ENCODE measurements around the gene PDXP. TPM values are rescaled to one million over a fixed set of nuclear protein-coding genes. Genes with fewer than 3 reads are reported as not detected.

Gene PDXP
- total RNA-seq, 4 donors from 2014 or later: 3.8 to 5.4 (median 4.3) TPM

- no peak for ATAC-seq (ENCODE audit: low FRiP score)
- TF ChIP-seq, protein P1, sequence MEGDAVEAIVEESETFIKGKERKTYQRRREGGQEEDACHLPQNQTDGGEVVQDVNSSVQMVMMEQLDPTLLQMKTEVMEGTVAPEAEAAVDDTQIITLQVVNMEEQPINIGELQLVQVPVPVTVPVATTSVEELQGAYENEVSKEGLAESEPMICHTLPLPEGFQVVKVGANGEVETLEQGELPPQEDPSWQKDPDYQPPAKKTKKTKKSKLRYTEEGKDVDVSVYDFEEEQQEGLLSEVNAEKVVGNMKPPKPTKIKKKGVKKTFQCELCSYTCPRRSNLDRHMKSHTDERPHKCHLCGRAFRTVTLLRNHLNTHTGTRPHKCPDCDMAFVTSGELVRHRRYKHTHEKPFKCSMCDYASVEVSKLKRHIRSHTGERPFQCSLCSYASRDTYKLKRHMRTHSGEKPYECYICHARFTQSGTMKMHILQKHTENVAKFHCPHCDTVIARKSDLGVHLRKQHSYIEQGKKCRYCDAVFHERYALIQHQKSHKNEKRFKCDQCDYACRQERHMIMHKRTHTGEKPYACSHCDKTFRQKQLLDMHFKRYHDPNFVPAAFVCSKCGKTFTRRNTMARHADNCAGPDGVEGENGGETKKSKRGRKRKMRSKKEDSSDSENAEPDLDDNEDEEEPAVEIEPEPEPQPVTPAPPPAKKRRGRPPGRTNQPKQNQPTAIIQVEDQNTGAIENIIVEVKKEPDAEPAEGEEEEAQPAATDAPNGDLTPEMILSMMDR (IDR thresholded peaks at IDR 0.05): no peak
- DNase-seq (ENCODE audit: low spot score): no peak
Observed at GRCh38 chr22:37659897-37660708, 1.6 kb downstream of the PDXP start.

DNA sequence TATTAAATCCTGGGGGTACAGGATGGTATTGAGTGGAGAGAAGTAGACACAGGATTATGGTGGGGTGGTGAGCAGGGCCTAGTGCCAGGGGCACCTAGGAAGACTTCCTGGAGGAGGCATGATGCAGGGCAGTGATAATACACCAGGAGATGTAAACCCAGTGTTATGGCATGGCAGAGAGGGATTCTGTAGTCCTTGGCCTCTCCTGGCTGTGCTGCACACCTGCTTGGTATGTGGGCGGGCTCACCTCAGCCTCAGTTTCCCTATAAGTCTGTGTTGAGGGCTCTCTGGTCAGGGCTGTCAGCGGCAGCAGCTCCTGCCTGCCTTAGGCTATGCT lies 2.2 kb downstream of the PDXP start:
- TF ChIP-seq, protein P1 (IDR thresholded peaks at IDR 0.05): no peak
- DNase-seq (ENCODE audit: low spot score) (no peak), ATAC-seq (ENCODE audit: low FRiP score) (no peak)

DNA sequence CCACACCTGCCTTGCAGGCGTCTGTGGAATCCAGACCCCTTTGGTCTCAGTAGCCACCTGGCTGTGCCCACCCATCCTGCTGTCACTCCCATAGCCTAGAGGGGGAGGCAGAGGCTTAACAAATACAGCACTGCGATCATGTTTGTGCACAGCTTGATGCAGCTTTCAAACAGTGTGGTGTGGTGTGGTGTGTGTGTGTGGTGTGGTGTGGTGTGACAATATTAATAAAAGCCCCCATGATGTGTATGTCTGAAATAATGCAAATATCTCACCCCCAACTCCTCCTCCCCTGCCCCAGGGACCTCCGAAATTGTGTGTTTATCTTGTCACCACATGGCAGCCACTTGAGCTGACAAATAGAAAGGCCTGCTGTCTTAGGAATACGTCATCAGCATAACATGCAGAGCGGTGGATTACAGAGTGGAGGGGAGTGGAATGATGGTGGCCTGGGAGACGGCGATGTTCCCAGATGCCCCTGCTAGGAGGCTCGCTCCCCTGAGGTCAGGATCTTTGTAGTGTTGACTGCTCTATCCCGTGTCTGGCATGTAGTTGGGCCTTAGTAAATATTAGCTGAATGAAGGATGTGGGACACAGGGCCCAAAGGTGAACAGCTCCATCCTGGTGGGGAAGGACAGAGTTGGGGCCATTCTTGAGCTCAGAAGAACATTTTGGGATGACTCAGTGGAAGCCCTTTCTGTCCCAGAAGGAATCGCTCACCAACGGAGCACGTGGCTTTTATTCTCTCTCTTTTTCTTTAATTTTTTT lies 2.8 kb downstream of the PDXP start:
- no peak for ATAC-seq (ENCODE audit: low FRiP score)
- no peak for DNase-seq (ENCODE audit: low spot score)
- TF ChIP-seq, protein P1 (IDR thresholded peaks at IDR 0.05): no peak

DNA sequence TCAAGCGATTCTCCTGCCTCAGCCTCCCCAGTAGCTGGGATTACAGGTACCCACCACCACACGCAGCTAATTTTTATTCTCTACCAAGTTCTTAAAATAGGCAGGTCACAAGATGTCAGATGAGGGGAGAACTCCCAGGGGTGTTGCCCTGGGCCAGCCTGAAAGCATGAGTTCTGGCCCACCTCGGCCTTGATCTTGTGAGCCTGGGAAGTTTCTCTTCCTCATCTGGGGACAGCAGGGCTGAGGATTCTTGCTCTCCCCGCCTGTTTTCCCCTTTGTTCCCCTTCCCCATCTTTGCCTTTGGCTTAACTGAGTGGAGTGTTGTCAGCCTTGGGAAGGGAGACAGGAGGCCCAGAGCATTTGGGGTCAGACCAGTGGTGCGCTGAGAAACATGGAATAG lies 3.5 kb downstream of the PDXP start:
- ATAC-seq (ENCODE audit: low FRiP score) (no peak), DNase-seq (ENCODE audit: low spot score) (no peak)
- TF ChIP-seq, protein P1 (IDR thresholded peaks at IDR 0.05): no peak

- DNase-seq (ENCODE audit: low spot score) (no peak), ATAC-seq (ENCODE audit: low FRiP score) (no peak)
- TF ChIP-seq, protein P1 (IDR thresholded peaks at IDR 0.05): no peak
Observed at GRCh38 chr22:37663521-37664140, 5.1 kb downstream of the PDXP start.

DNA sequence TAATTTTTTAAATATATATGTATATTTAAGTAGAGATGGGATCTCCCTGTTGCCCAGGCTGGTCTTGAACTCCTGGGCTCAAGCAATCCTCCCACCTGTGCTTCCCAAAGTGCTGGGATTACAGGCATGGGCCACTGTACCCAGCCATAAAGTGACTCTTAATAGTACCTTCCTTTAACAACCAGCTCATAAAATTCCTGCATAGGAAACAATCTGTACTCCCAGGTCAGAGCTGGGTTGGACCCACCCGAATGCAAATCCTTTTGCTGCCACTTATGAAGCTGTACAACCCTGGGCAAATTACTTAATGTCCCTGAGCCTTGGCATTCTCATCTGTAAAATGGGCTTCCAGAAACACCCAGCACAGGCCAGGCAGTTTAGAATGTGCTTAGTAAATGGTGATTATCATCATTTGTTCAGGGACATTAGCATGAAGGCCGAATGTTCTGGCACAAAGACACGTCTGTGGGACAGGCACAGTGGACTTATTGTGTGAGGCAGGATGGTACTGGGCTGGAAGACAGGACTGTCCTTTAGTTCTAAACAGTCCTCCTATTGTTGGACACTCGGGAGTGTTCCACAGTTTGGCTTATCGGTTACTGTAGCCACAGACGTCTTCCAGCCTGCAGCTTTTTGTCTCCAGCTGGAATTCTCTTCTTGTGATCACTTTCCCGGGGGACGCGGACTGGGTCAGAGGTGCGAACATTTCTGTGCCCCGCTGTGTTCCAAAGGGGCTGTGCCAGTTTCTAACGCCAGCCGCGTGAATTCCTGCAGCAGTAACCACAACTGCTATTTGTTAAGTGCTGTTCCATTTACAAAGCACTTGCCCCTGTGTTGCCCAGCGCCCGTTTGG lies 6.0 kb downstream of the PDXP start:
- TF ChIP-seq, protein P1 (IDR thresholded peaks at IDR 0.05): no peak
- ATAC-seq (ENCODE audit: low FRiP score) (no peak), DNase-seq (ENCODE audit: low spot score) (no peak)
